UCSD-AML1 (cell line): Measurements from ENCODE around the gene ARHGAP42.
A peak's percentile ranks its signal among the peaks of the same experiment; 100 is the strongest.
"Not testable (repeated sequence)": the region's sequence is repeated elsewhere in the genome, so short reads cannot be mapped to it uniquely, and the experiment has no call there.

Experiments
- DNase-seq: peaks from one replicate; lab custom pipeline; 2025; ENCODE audit not compliant: unreplicated experiment; lab: John Stamatoyannopoulos, UW

ARHGAP42 gene

GRCh38 chr11:100863080-100863581 lies 176.0 kb downstream of the ARHGAP42 start:
- DNase-seq, result peak; percentile 20

- DNase-seq, result no peak
Observed at GRCh38 chr11:100865443-100866065, 178.5 kb downstream of the ARHGAP42 start.

GRCh38 chr11:100866453-100866852 lies 179.4 kb downstream of the ARHGAP42 start:
- DNase-seq, result no peak

- no peak for DNase-seq
Observed at GRCh38 chr11:100867606-100868005, 180.5 kb downstream of the ARHGAP42 start.

GRCh38 chr11:100869328-100869727 lies 182.2 kb downstream of the ARHGAP42 start:
- DNase-seq, result no peak

- DNase-seq, result no peak
Observed at GRCh38 chr11:100870138-100870537, 183.1 kb downstream of the ARHGAP42 start.

- no peak for DNase-seq
Observed at GRCh38 chr11:100872951-100873740, 186.1 kb downstream of the ARHGAP42 start.

- DNase-seq, result no peak
Observed at GRCh38 chr11:100874203-100874602, 187.1 kb downstream of the ARHGAP42 start.

- DNase-seq, result no peak
Observed at GRCh38 chr11:100875521-100875869, 188.4 kb downstream of the ARHGAP42 start.

GRCh38 chr11:100876815-100877520 lies 189.9 kb downstream of the ARHGAP42 start:
- no peak for DNase-seq

- no peak for DNase-seq
Observed at GRCh38 chr11:100878474-100878873, 191.4 kb downstream of the ARHGAP42 start.

GRCh38 chr11:100882957-100883356 lies 195.9 kb downstream of the ARHGAP42 start:
- DNase-seq, result no peak

- no peak for DNase-seq
Observed at GRCh38 chr11:100883830-100884229, 196.7 kb downstream of the ARHGAP42 start.

GRCh38 chr11:100887659-100888058 lies 200.6 kb downstream of the ARHGAP42 start:
- DNase-seq, result no peak

- DNase-seq, result no peak
Observed at GRCh38 chr11:100888836-100889235, 201.7 kb downstream of the ARHGAP42 start.

GRCh38 chr11:100889758-100890157 lies 202.7 kb downstream of the ARHGAP42 start:
- no peak for DNase-seq

GRCh38 chr11:100890789-100891188 lies 203.7 kb downstream of the ARHGAP42 start:
- DNase-seq, result no peak

GRCh38 chr11:100892886-100893285 lies 205.8 kb downstream of the ARHGAP42 start:
- DNase-seq, result no peak

GRCh38 chr11:100895449-100895848 lies 208.4 kb downstream of the ARHGAP42 start:
- DNase-seq, result no peak

- not testable (repeated sequence) for DNase-seq
Observed at GRCh38 chr11:100895976-100896375, 208.9 kb downstream of the ARHGAP42 start.

GRCh38 chr11:100901471-100901870 lies 214.4 kb downstream of the ARHGAP42 start:
- not testable (repeated sequence) for DNase-seq
